ENCODE results near the gene GAREM1. TPM values are rescaled to one million over a fixed set of nuclear protein-coding genes. Genes with fewer than 3 reads are reported as not detected.

GAREM1 gene
- total and polyA plus RNA-seq, 2 donors (not counting 3 experiments of a cell fraction or from before 2014, with no cell fraction given), result 0.69 to 1.0 TPM

GRCh38 chr18:32337347-32337746 lies 133.3 kb downstream of the GAREM1 start:
- no peak overlapping the region for H3K9ac ChIP-seq (replicated peaks; ENCODE audit: extremely low read depth, insufficient read depth, low read length)
- H3K4me1 ChIP-seq (ENCODE audit: control insufficient read depth, extremely low read depth, insufficient read depth, low read length), result no peaks in the 10 kb centered on the region
- no peaks in the 10 kb centered on the region for H3K36me3 ChIP-seq (ENCODE audit: control insufficient read depth in 2 of 2, extremely low read depth in 1 of 2, insufficient read depth in 2 of 2, low read length in 2 of 2)
- peaks cover 0 to 3% of the 10 kb centered on the region in 2 experiments for H3K27me3 ChIP-seq (ENCODE audit: control insufficient read depth in 2 of 2, insufficient read depth in 2 of 2, low read length in 2 of 2)
- FAIRE-seq, result no peak
- no peaks in the 10 kb centered on the region for H3K9me1 ChIP-seq (replicated peaks; ENCODE audit: control insufficient read depth, extremely low read depth, insufficient read depth, low read length)
- TF ChIP-seq POLR2AphosphoS5 (IDR thresholded peaks at IDR 0.05; ENCODE audit: insufficient read depth, low read depth, low read length) (no peak), CTCF (IDR thresholded peaks at IDR 0.05; ENCODE audit: extremely low read depth in 1 of 2, insufficient read depth in 1 of 2, low read depth in 1 of 2, low read length in 2 of 2) (no peak), POLR2A (IDR thresholded peaks at IDR 0.05; ENCODE audit: low read depth, low read length) (no peak), FOS (IDR thresholded peaks at IDR 0.05; ENCODE audit: borderline replicate concordance, insufficient read depth, low read length) (no peak), EZH2 (IDR thresholded peaks at IDR 0.05; ENCODE audit: borderline replicate concordance, low read depth, low read length, severe bottlenecking) (no peak), GATA2 (IDR thresholded peaks at IDR 0.05; ENCODE audit: insufficient read depth, insufficient read length, low read depth, low read length) (no peak), JUN (IDR thresholded peaks at IDR 0.05; ENCODE audit: borderline replicate concordance, insufficient read depth, insufficient read length, low read depth) (no peak), MYC (IDR thresholded peaks at IDR 0.05; ENCODE audit: low read depth, low read length) (no peak), MAX (IDR thresholded peaks at IDR 0.05; ENCODE audit: insufficient read depth, insufficient read length) (no peak)
- intact Hi-C loops (cut with micrococcal nuclease), result no loop called here
- dilution Hi-C loops (cut with MboI; ENCODE audit: extremely low pct_ligation_motif_present, low sequenced_read_pairs), result no loop called here
- no peaks in the 10 kb centered on the region for H3K79me2 ChIP-seq (ENCODE audit: control insufficient read depth, insufficient read depth, low read length)
- CTCF ChIA-PET, result interaction anchor here (1.3 kb wide), 1 partner anchor 48 kb away, joined by 3 read pairs; no protein-coding TSS in a partner anchor
- POLR2A ChIA-PET, result no interaction called here
- no TSS peak for BruUV-seq (replicated peaks)
- no peak for DNase-seq (ENCODE audit: low read depth, low spot score)
- no peak overlapping the region for H2AFZ ChIP-seq (ENCODE audit: low read depth, low read length)
- no peak overlapping the region for H3K4me2 ChIP-seq (ENCODE audit: insufficient read depth, low read length)
- H3K9me3 ChIP-seq (replicated peaks; ENCODE audit: control insufficient read depth, insufficient read depth, low read length), result no peaks in the 10 kb centered on the region
- no peak overlapping the region for H3K4me3 ChIP-seq (replicated peaks in 1 of 3; ENCODE audit: insufficient read depth in 1 of 3, low read depth in 1 of 3, low read length in 3 of 3)
- no peak overlapping the region for H3K27ac ChIP-seq (ENCODE audit: insufficient read depth, low read depth, low read length)
- H4K20me1 ChIP-seq (replicated peaks; ENCODE audit: control insufficient read depth, extremely low read depth, insufficient read depth, low read length), result no peaks in the 10 kb centered on the region

Data from endothelial cell of umbilical vein (primary cell).